ENCODE measurements around the gene EML1. TPM values are rescaled to one million over a fixed set of nuclear protein-coding genes. Genes with fewer than 3 reads are reported as not detected.
A peak's percentile ranks its signal among the peaks of the same experiment; 100 is the strongest.

Gene EML1
- total RNA-seq, 2 experiments from 2014 or later: 0.59 TPM; not detected in 1

GRCh38 chr14:99795046-99795445 lies 1.8 kb downstream of the EML1 start:
- no peak overlapping the region for H3K27ac ChIP-seq (ENCODE audit: low read depth in 1 of 2, low read length in 2 of 2)
- H3K4me1 ChIP-seq (ENCODE audit: insufficient read depth, low read length): peaks cover 8% of the 10 kb centered on the region
- H3K36me3 ChIP-seq (ENCODE audit: insufficient read depth, low read length): no peaks in the 10 kb centered on the region
- ATAC-seq (ENCODE audit: poor library complexity) (no peak), DNase-seq (no peak)
- peaks cover 50% of the 10 kb centered on the region for H3K27me3 Mint-ChIP-seq
- no peaks in the 10 kb centered on the region for H3K36me3 Mint-ChIP-seq (ENCODE audit: low read depth)
- H3K4me3 Mint-ChIP-seq: peak overlapping the region; percentile 3
- H3K9me3 ChIP-seq (ENCODE audit: control insufficient read depth in 1 of 2, insufficient read depth in 1 of 2, low read length in 2 of 2): no peaks in the 10 kb centered on the region
- peaks cover 12 to 19% of the 10 kb centered on the region in 2 experiments for H3K27me3 ChIP-seq (ENCODE audit: control insufficient read depth in 1 of 2, insufficient read depth in 2 of 2, low read length in 2 of 2)
- peaks cover 24% of the 10 kb centered on the region for H3K4me1 Mint-ChIP-seq (ENCODE audit: low read depth)
- no peak for TF ChIP-seq CTCF (IDR thresholded peaks at IDR 0.05)
- no peaks in the 10 kb centered on the region for H3K9me3 Mint-ChIP-seq
- intact Hi-C loops (cut with DNase I, micrococcal nuclease): loop anchor here in 1 of 2 experiments (10.0 kb wide), 1 partner anchor 440 kb away; the partner anchor contains the start of gene YY1
- POLR2A ChIA-PET: no interaction called here
- CTCF ChIA-PET: no interaction called here
- H3K4me3 ChIP-seq (ENCODE audit: low read length): no peak overlapping the region
- H3K27ac Mint-ChIP-seq: no peak overlapping the region

GRCh38 chr14:99797231-99797630 lies 4.0 kb downstream of the EML1 start:
- ChIA-PET CTCF (no interaction called here), POLR2A (no interaction called here)
- no peaks in the 10 kb centered on the region for H3K36me3 ChIP-seq (ENCODE audit: insufficient read depth, low read length)
- Mint-ChIP-seq H3K27me3 (peaks cover 65% of the 10 kb centered on the region), H3K4me3 (no peak overlapping the region), H3K27ac (no peak overlapping the region), H3K9me3 (no peaks in the 10 kb centered on the region), H3K36me3 (ENCODE audit: low read depth) (no peaks in the 10 kb centered on the region), H3K4me1 (ENCODE audit: low read depth) (peaks cover 4% of the 10 kb centered on the region)
- no peak overlapping the region for H3K27ac ChIP-seq (ENCODE audit: low read depth in 1 of 2, low read length in 2 of 2)
- H3K9me3 ChIP-seq (ENCODE audit: control insufficient read depth in 1 of 2, insufficient read depth in 1 of 2, low read length in 2 of 2): no peaks in the 10 kb centered on the region
- ATAC-seq (ENCODE audit: poor library complexity) (no peak), DNase-seq (no peak)
- no peak for TF ChIP-seq CTCF (IDR thresholded peaks at IDR 0.05)
- peaks cover 8% of the 10 kb centered on the region for H3K4me1 ChIP-seq (ENCODE audit: insufficient read depth, low read length)
- peaks cover 14 to 26% of the 10 kb centered on the region in 2 experiments for H3K27me3 ChIP-seq (ENCODE audit: control insufficient read depth in 1 of 2, insufficient read depth in 2 of 2, low read length in 2 of 2)
- H3K4me3 ChIP-seq (ENCODE audit: low read length): no peak overlapping the region
- intact Hi-C loops (cut with DNase I, micrococcal nuclease): loop anchor here in 1 of 2 experiments (10.0 kb wide), 1 partner anchor 438 kb away; the partner anchor contains the start of gene YY1

- ChIA-PET POLR2A (no interaction called here), CTCF (no interaction called here)
- no peak for ATAC-seq (ENCODE audit: poor library complexity)
- Mint-ChIP-seq H3K9me3 (no peaks in the 10 kb centered on the region), H3K4me1 (ENCODE audit: low read depth) (no peaks in the 10 kb centered on the region), H3K36me3 (ENCODE audit: low read depth) (no peaks in the 10 kb centered on the region), H3K27me3 (peaks cover 67% of the 10 kb centered on the region), H3K4me3 (no peak overlapping the region), H3K27ac (no peak overlapping the region)
- Histone ChIP-seq H3K27me3 (ENCODE audit: control insufficient read depth in 1 of 2, insufficient read depth in 2 of 2, low read length in 2 of 2) (peaks cover 16 to 18% of the 10 kb centered on the region in 2 experiments), H3K4me3 (ENCODE audit: low read length) (no peak overlapping the region), H3K4me1 (ENCODE audit: insufficient read depth, low read length) (no peaks in the 10 kb centered on the region), H3K27ac (ENCODE audit: low read depth in 1 of 2, low read length in 2 of 2) (no peak overlapping the region), H3K9me3 (ENCODE audit: control insufficient read depth in 1 of 2, insufficient read depth in 1 of 2, low read length in 2 of 2) (no peaks in the 10 kb centered on the region), H3K36me3 (ENCODE audit: insufficient read depth, low read length) (no peaks in the 10 kb centered on the region)
- intact Hi-C loops (cut with DNase I, micrococcal nuclease): no loop called here
- TF ChIP-seq CTCF (IDR thresholded peaks at IDR 0.05): no peak
- DNase-seq: no peak
These were observed 7.6 kb downstream of the EML1 start for GRCh38 chr14:99800781-99801180.

Data from CD4-positive, alpha-beta T cell (primary cell).